Heart right ventricle (tissue), 16 donors: ENCODE data around the gene MXRA8. TPM values are rescaled to one million over a fixed set of nuclear protein-coding genes. Genes with fewer than 3 reads are reported as not detected.

Experiments used
- ATAC-seq, 8 donors: fragments of 200-7000 bp; cut with Tn5 transposase; one replicate each; pipeline ENCODE4 v1.9.1; 2020; ENCODE audit warnings: mild to moderate bottlenecking in 8 of 8, moderate library complexity in 8 of 8, moderate number of reproducible peaks in 1 of 8
- DNase-seq, 2 donors: peaks; one replicate each; pipeline ENCODE4 v3.0.0-alpha.2; 2020
- H3K27ac ChIP-seq, 10 donors: fragments of 200-600 bp; sonication (generic) in 2 of 10; one replicate each; pipeline versions ENCODE4 v1.5.0 to v1.8.0; 2020 to 2022; ENCODE audit warnings: mild to moderate bottlenecking in 3 of 10
- H3K27me3 ChIP-seq, 7 donors: fragments of 200-600 bp; one replicate each; pipeline ENCODE4 v1.8.0; 2021 to 2022; ENCODE audit warnings: mild to moderate bottlenecking in 2 of 7
- H3K36me3 ChIP-seq, 9 donors: fragments of 200-600 bp; sonication (generic) in 1 of 9; one replicate each; pipeline versions ENCODE4 v1.5.0 to v1.8.0; 2020 to 2022; ENCODE audit warnings: mild to moderate bottlenecking in 2 of 9
- H3K4me1 ChIP-seq, 9 donors: fragments of 200-600 bp; sonication (generic) in 1 of 9; one replicate each; pipeline versions ENCODE4 v1.5.0 to v1.8.0; 2020 to 2022; ENCODE audit warnings: mild to moderate bottlenecking in 4 of 9
- H3K4me3 ChIP-seq, 10 donors: fragments of 200-600 bp; sonication (generic) in 2 of 10; one replicate each; pipeline versions ENCODE4 v1.5.0 to v1.8.0; 2020 to 2022; ENCODE audit warnings: mild to moderate bottlenecking in 7 of 10, moderate library complexity in 2 of 10
- H3K9me3 ChIP-seq, 11 donors: fragments of 200-600 bp in 10 of 11; sonication (generic) in 2 of 11; one replicate each; pipeline versions ENCODE4 v1.5.0 to v1.8.0; 2013 to 2022; ENCODE audit warnings: mild to moderate bottlenecking in 2 of 11, control low read depth in 1 of 11, moderate library complexity in 1 of 11
- CTCF ChIP-seq, 9 donors: fragments of 200-600 bp; sonication (generic) in 2 of 9; IDR thresholded peaks; one replicate each; pipeline versions ENCODE4 v1.5.0 to v1.8.0; 2021 to 2022; ENCODE audit warnings: antibody characterized with exemption in 9 of 9, mild to moderate bottlenecking in 5 of 9, moderate library complexity in 1 of 9
- WGBS, 2 donors: extraction: QIAGEN DNeasy Blood & Tissue Kit; methylation state at CpG; one replicate each; pipeline ENCODE4 v1.1.7; 2013; ENCODE audit warnings: inconsistent platforms in 1 of 2; 5-methylcytosine and 5-hydroxymethylcytosine counted together
- intact Hi-C, 10 donors: fragments of 100-400 bp; cut with DNase I; formaldehyde crosslinking; loops; one replicate each; pipeline versions ENCODE4 v1.11.1 to v1.14.2; 2022
- polyA plus RNA-seq, 2 donors: library from polyadenylated mRNA; stranded (reverse); fragments of 200-250 nt; gene quantifications; one replicate each; pipeline ENCODE4 v1.2.3, GENCODE V29; 2013
- total RNA-seq, 10 donors: library from RNA; stranded (reverse); fragmentation: NEBNext Ultra II Directional in 3 of 10; extraction: Animal tissue kit (Norgen Biotek cat#: 25700) in 3 of 10; gene quantifications; one replicate each; pipeline versions ENCODE4 v1.2.1 to v1.2.4, GENCODE V29; 2021 to 2023
- donor health status: Arrhythmogenic right ventricular cardiomyopathy.
- donor health status: ischemic (EF 13 %, LVEDD 7.1; RV severe dilation, severe dysfunction).
- donor health status: healthy with polysubstance abuse.
- donor health status: DM: no; HTN: yes; CAD: no.
- donor health status: DM: no; HTN: no; CAD: no.
- donor health status: ischemic (EF 25% LVEDD 6.9; RV normal size, moderate dysfunction).
- donor health status: ischemic (EF 25% LVEDD 5.7; RV mildly dilated, moderate dysfunction).
- donor health status: healthy.
- donor health status: DM: yes; HTN: yes; CAD: no.
- donor health status: Ischemic cardiomyopathy.
- donor health status: ischemic (EF 35%, LVEDD 5.7; RV mildly dilated, moderate dysfunction).
- donor health status: nonischemic (EF 11% LVEDD 7.7; RV severe dilation, severe dysfunction).
- donor health status: DM: yes; HTN: yes; CAD: no.
- donor health status: PGD.
- donor health status: ischemic (EF 29% LVEDD 5.4; RV normal size, mild dysfunction).
- donor health status: nonischemic (EF 23%, LVEDD 6.1; RV moderate dilation, normal function).

MXRA8 gene
- total and polyA plus RNA-seq, 12 donors, result 7.2 to 35.6 (median 15.5) TPM

- Histone ChIP-seq H3K36me3 (no peaks in the 10 kb centered on the region), H3K27me3 (peaks cover 0 to 14% (median 2%) of the 10 kb centered on the region in 7 donors), H3K4me1 (peaks cover 29 to 70% (median 61%) of the 10 kb centered on the region in 9 donors), H3K27ac (peak overlapping the region; percentile 3 to 87 (median 82)), H3K4me3 (peak overlapping the region; percentile 51 to 80 (median 72)), H3K9me3 (no peaks in the 10 kb centered on the region)
- WGBS, 2 donors, result 25 to 35% methylated on average over 26 of the region's 26 CpGs
- intact Hi-C loops, result loop anchor here in 3 of 10 donors (2.0 to 5.0 kb wide), 2 partner anchors 23 to 41 kb away; partner anchors contain the start of genes ACAP3 (in 2 of the 3), PUSL1 (in 2 of the 3), CPTP (in 1 of the 3) and INTS11 (in 1 of the 3)
- peak in 7 of 8 donors; percentile 7 to 53 (median 32) for ATAC-seq
- DNase-seq, result no peak
- TF ChIP-seq CTCF (IDR thresholded peaks at IDR 0.05), result no peak
Observed at GRCh38 chr1:1347663-1348419, 10.5 kb downstream of the MXRA8 start.

GRCh38 chr1:1347026-1347595 lies 11.2 kb downstream of the MXRA8 start:
- DNase-seq (no peak), ATAC-seq (no peak)
- H3K4me3 ChIP-seq, result peak overlapping the region in 9 of 10 donors; percentile 51 to 80 (median 73)
- H3K36me3 ChIP-seq, result peaks cover 0 to 1% (median 0%) of the 10 kb centered on the region in 9 donors
- H3K27me3 ChIP-seq, result peaks cover 0 to 7% (median 0%) of the 10 kb centered on the region in 7 donors
- H3K9me3 ChIP-seq, result no peaks in the 10 kb centered on the region
- WGBS, 2 donors, result 90 to 92% methylated on average over 10 of the region's 10 CpGs
- H3K27ac ChIP-seq, result peak overlapping the region; percentile 3 to 87 (median 82)
- no peak for TF ChIP-seq CTCF (IDR thresholded peaks at IDR 0.05)
- peaks cover 29 to 63% (median 55%) of the 10 kb centered on the region in 9 donors for H3K4me1 ChIP-seq
- intact Hi-C loops, result loop anchor here in 2 of 10 donors (5.0 kb wide), 1 partner anchor 40 kb away; the partner anchor contains the start of genes ACAP3 (in 2 of the 2) and PUSL1 (in 2 of the 2)

- peaks cover 0 to 7% (median 0%) of the 10 kb centered on the region in 9 donors for H3K36me3 ChIP-seq
- no peak for ATAC-seq
- H3K9me3 ChIP-seq, result no peaks in the 10 kb centered on the region
- peaks cover 28 to 56% (median 49%) of the 10 kb centered on the region in 9 donors for H3K4me1 ChIP-seq
- WGBS, 2 donors, result 91 to 94% methylated on average over 10 of the region's 10 CpGs
- H3K27ac ChIP-seq, result peak overlapping the region in 7 of 10 donors; percentile 0 to 85 (median 13)
- peaks cover 0 to under 1% (median 0%) of the 10 kb centered on the region in 7 donors for H3K27me3 ChIP-seq
- no peak for TF ChIP-seq CTCF (IDR thresholded peaks at IDR 0.05)
- H3K4me3 ChIP-seq, result peak overlapping the region in 1 of 10 donors; percentile 2
- DNase-seq, result no peak
- intact Hi-C loops, result loop anchor here in 2 of 10 donors (5.0 kb wide), 1 partner anchor 39 kb away; the partner anchor contains the start of genes ACAP3 (in 2 of the 2) and PUSL1 (in 2 of the 2)
Observed at GRCh38 chr1:1346501-1346890, 11.9 kb downstream of the MXRA8 start.
